ENCODE results near the gene ABCC1.

Gene ABCC1

DNA sequence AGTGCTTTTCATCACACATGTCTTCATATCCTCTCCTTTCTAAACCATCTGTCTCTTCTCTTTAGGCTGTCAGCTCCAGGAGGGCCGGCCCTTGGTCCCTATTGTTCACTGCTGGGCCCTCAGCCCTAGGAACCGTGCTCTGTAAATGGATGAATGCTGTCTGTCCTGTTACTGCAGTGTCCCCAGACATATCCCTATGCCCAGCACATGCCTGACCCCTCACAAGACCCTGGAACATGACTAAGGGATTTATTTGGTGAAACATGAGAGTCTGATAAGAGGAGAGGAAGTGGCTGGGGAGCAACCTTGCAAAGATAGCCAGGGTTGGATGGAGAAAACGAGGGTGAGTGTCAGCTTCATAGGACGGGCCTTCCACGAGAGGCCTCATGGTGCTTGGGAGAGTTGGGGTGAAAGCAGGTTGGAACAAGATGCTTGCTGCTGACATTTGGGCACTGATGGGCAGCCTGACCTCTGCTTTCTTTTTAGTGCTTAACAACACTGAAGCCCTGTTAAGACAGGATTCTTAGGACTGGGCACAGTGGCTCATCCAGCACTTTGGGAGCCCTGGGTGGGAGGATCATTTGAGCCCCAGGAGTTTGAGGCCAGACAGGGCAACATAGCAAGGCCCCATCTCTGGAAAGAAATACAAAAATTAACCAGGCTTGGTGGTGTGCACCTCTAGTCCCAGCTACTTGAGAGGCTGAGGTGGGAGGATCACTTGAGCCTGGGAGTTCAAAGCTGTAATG lies 39.0 kb downstream of the ABCC1 start (continued):
- TF ChIP-seq ZBTB17 (tag by site-specific recombination; IDR thresholded peaks at IDR 0.05) = peak; percentile 55; the same call in 1 of the 2 replicates
- TF ChIP-seq MZF1 (tag by site-specific recombination; IDR thresholded peaks at IDR 0.05; ENCODE audit: borderline replicate concordance) = no peak
- TF ChIP-seq KLF16 (tag by site-specific recombination; IDR thresholded peaks at IDR 0.05) = no peak
- no peak for TF ChIP-seq ZNF544 (tag by site-specific recombination; IDR thresholded peaks at IDR 0.05)
- TF ChIP-seq ZSCAN23 (tag by site-specific recombination; IDR thresholded peaks at IDR 0.05) = no peak
- no peak for TF ChIP-seq ZNF837 (tag by site-specific recombination; IDR thresholded peaks at IDR 0.05)
- TF ChIP-seq, protein P1, sequence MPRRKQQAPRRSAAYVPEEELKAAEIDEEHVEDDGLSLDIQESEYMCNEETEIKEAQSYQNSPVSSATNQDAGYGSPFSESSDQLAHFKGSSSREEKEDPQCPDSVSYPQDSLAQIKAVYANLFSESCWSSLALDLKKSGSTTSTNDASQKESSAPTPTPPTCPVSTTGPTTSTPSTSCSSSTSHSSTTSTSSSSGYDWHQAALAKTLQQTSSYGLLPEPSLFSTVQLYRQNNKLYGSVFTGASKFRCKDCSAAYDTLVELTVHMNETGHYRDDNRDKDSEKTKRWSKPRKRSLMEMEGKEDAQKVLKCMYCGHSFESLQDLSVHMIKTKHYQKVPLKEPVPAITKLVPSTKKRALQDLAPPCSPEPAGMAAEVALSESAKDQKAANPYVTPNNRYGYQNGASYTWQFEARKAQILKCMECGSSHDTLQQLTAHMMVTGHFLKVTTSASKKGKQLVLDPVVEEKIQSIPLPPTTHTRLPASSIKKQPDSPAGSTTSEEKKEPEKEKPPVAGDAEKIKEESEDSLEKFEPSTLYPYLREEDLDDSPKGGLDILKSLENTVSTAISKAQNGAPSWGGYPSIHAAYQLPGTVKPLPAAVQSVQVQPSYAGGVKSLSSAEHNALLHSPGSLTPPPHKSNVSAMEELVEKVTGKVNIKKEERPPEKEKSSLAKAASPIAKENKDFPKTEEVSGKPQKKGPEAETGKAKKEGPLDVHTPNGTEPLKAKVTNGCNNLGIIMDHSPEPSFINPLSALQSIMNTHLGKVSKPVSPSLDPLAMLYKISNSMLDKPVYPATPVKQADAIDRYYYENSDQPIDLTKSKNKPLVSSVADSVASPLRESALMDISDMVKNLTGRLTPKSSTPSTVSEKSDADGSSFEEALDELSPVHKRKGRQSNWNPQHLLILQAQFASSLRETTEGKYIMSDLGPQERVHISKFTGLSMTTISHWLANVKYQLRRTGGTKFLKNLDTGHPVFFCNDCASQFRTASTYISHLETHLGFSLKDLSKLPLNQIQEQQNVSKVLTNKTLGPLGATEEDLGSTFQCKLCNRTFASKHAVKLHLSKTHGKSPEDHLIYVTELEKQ (tag by site-specific recombination; IDR thresholded peaks at IDR 0.05; ENCODE audit: borderline replicate concordance) = no peak
- no peak for TF ChIP-seq ZNF114 (tag by site-specific recombination; IDR thresholded peaks at IDR 0.05)
- no peak for TF ChIP-seq ZNF600 (tag by site-specific recombination; IDR thresholded peaks at IDR 0.05)
- TF ChIP-seq ZBTB20 (tag by site-specific recombination; IDR thresholded peaks at IDR 0.05) = peak; percentile 79; the same call in 1 of the 2 replicates
- TF ChIP-seq ZNF510 (tag by site-specific recombination; IDR thresholded peaks at IDR 0.05; ENCODE audit: insufficient replicate concordance) = no peak
- TF ChIP-seq ZNF785 (tag by site-specific recombination; IDR thresholded peaks at IDR 0.05) = no peak
- no peak for TF ChIP-seq ZNF561 (tag by site-specific recombination; IDR thresholded peaks at IDR 0.05; ENCODE audit: borderline replicate concordance)
- TF ChIP-seq ZNF488 (tag by site-specific recombination; IDR thresholded peaks at IDR 0.05) = no peak

GRCh38 chr16:15990902-15991301 lies 41.5 kb downstream of the ABCC1 start:
- Histone ChIP-seq H3K9me3 (ENCODE audit: control insufficient read depth, insufficient read depth, low read depth, low read length) (no peaks in the 10 kb centered on the region), H3K27ac (ENCODE audit: extremely low read depth, low read depth, low read length) (no peak overlapping the region), H3K4me1 (ENCODE audit: control insufficient read depth, insufficient read depth, low read length) (peaks cover 16% of the 10 kb centered on the region), H3K36me3 (ENCODE audit: control insufficient read depth in 2 of 2, insufficient read depth in 1 of 2, low read length in 2 of 2) (peaks cover 0 to 3% of the 10 kb centered on the region in 2 experiments; a peak in 2 of 3 replicates), H3K4me3 (ENCODE audit: low read depth, low read length) (no peak overlapping the region)
- no peak for TF ChIP-seq ZNF830 (tag by site-specific recombination; IDR thresholded peaks at IDR 0.05; ENCODE audit: low read depth)
- TF ChIP-seq ZNF366 (tag by site-specific recombination; conservative IDR thresholded peaks at IDR 0.05) = no peak
- no peak for TF ChIP-seq ZNF624 (tag by site-specific recombination; IDR thresholded peaks at IDR 0.05)
- TF ChIP-seq ZBTB21 (tag by site-specific recombination; IDR thresholded peaks at IDR 0.05) = no peak
- TF ChIP-seq ZNF404 (tag by site-specific recombination; IDR thresholded peaks at IDR 0.05) = no peak
- no peak for TF ChIP-seq SP7 (tag by site-specific recombination; IDR thresholded peaks at IDR 0.05)
- TF ChIP-seq, protein P2, sequence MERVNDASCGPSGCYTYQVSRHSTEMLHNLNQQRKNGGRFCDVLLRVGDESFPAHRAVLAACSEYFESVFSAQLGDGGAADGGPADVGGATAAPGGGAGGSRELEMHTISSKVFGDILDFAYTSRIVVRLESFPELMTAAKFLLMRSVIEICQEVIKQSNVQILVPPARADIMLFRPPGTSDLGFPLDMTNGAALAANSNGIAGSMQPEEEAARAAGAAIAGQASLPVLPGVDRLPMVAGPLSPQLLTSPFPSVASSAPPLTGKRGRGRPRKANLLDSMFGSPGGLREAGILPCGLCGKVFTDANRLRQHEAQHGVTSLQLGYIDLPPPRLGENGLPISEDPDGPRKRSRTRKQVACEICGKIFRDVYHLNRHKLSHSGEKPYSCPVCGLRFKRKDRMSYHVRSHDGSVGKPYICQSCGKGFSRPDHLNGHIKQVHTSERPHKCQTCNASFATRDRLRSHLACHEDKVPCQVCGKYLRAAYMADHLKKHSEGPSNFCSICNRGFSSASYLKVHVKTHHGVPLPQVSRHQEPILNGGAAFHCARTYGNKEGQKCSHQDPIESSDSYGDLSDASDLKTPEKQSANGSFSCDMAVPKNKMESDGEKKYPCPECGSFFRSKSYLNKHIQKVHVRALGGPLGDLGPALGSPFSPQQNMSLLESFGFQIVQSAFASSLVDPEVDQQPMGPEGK (tag by site-specific recombination; IDR thresholded peaks at IDR 0.05) = no peak
- TF ChIP-seq ZEB2 (tag by site-specific recombination; IDR thresholded peaks at IDR 0.05) = no peak
- TF ChIP-seq ZNF311 (tag by site-specific recombination; IDR thresholded peaks at IDR 0.05; ENCODE audit: borderline replicate concordance) = no peak
- ChIA-PET CTCF (no interaction called here), POLR2A (no interaction called here)
